K562 (cell line): ENCODE measurements around the gene CD82. TPM values are rescaled to one million over a fixed set of nuclear protein-coding genes. Genes with fewer than 3 reads are reported as not detected.

Experiments
- ARID4B ChIP-seq: sonication (generic); formaldehyde crosslinking; IDR thresholded peaks from 2 replicates; pipeline ENCODE4 v1.8.0; 2022; ENCODE audit warnings: mild to moderate bottlenecking, missing genetic modification reagents
- BHLHE40 ChIP-seq: IDR thresholded peaks from 2 replicates; pipeline ENCODE4 v1.6.1; 2011; ENCODE audit warnings: low read length, improper control_type of control experiment
- CBX1 ChIP-seq: sonication (generic); IDR thresholded peaks from 2 replicates; pipeline ENCODE4 v1.6.1; 2016; ENCODE audit warnings: antibody characterized with exemption, low read depth, mild to moderate bottlenecking
- NCOA6 ChIP-seq: fragments of 450-650 bp; IDR thresholded peaks from 2 replicates; pipeline ENCODE4 v1.6.1; 2017; ENCODE audit warnings: mild to moderate bottlenecking
- SIN3A ChIP-seq, 2 experiments: fragments of 150-350 bp in 1 of 2; IDR thresholded peaks; 2 replicates each; pipeline ENCODE4 v1.6.1; 2011 to 2016; ENCODE audit warnings: borderline replicate concordance in 2 of 2, low read depth in 2 of 2, low read length in 2 of 2, mild to moderate bottlenecking in 2 of 2, moderate library complexity in 2 of 2; ENCODE audit not compliant: control insufficient read depth in 1 of 2
- ZBTB17 ChIP-seq: fragments of 450-650 bp; formaldehyde crosslinking; IDR thresholded peaks from 2 replicates; pipeline ENCODE4 v1.4.0; 2020; ENCODE audit warnings: mild to moderate bottlenecking
- polyA plus RNA-seq, 8 experiments: library from polyadenylated mRNA; depleted of rRNA in 4 of 8; stranded (reverse) in 5 of 8; unstranded in 3 of 8; fragments of >200 nt; fragmentation: Nextera tagmentation in 2 of 8; fragmentation: Illumina TruSeq in 1 of 8; extraction: Ambion mirVana in 2 of 8; extraction: Trizol in 1 of 8; gene quantifications; 2 replicates each; pipeline versions ENCODE4 v1.2.1 to v1.2.3, GENCODE V29; 2011 to 2014; ENCODE audit warnings: inconsistent platforms in 1 of 8, missing spikeins in 1 of 8
- total RNA-seq, 7 experiments: library from RNA; depleted of rRNA in 6 of 7; stranded (reverse); fragments of >200 nt in 6 of 7; fragmentation: Illumina TruSeq in 2 of 7; extraction: Trizol in 2 of 7; gene quantifications; 2 replicates each; pipeline versions ENCODE4 v1.2.1 to v1.2.3, GENCODE V29; 2011 to 2021; ENCODE audit warnings: low replicate concordance in 1 of 7

CD82 gene
- total and polyA plus RNA-seq, 9 of the 15 experiments (the other 6 are each of a cell fraction or from before 2014, with no cell fraction given) = 0.27 to 9.4 (median 3.0) TPM

DNA sequence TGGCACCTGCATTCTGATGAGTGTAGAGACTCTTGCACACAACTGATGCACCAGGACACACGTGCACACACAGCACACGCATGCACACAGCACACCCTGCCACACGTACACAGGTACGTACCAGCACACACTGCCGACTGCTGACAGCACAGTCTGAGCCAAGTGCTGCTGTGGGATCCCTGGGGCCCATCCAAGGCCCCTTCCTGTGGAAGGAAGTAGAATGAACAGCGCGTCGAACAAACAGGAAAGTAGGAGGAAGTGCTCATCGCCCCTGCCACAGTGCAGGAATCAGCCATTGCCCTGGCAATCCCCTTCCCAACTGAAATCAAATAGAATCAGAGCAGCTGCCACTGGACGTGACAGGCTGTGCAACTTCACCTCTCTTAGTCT is 57.9 kb downstream of the CD82 start (continued):
- TF ChIP-seq NCOA6 = no peak
- TF ChIP-seq SIN3A (IDR thresholded peaks at IDR 0.05; ENCODE audit: borderline replicate concordance in 2 of 2, control insufficient read depth in 1 of 2, low read depth in 2 of 2, low read length in 2 of 2) = no peak
- TF ChIP-seq BHLHE40 = no peak
- TF ChIP-seq CBX1 = no peak
- no peak for TF ChIP-seq ARID4B (CRISPR knock-in tag)
- TF ChIP-seq ZBTB17 (CRISPR knock-in tag) = no peak
